MV-4-11 (cell line): Measurements from ENCODE around the gene PDZRN4.
A peak's percentile ranks its signal among the peaks of the same experiment; 100 is the strongest.
"Not testable (repeated sequence)": the region's sequence is repeated elsewhere in the genome, so short reads cannot be mapped to it uniquely, and the experiment has no call there.

Experiments
- DNase-seq: peaks from one replicate; lab custom pipeline; 2025; lab: John Stamatoyannopoulos, UW

Gene PDZRN4

DNA sequence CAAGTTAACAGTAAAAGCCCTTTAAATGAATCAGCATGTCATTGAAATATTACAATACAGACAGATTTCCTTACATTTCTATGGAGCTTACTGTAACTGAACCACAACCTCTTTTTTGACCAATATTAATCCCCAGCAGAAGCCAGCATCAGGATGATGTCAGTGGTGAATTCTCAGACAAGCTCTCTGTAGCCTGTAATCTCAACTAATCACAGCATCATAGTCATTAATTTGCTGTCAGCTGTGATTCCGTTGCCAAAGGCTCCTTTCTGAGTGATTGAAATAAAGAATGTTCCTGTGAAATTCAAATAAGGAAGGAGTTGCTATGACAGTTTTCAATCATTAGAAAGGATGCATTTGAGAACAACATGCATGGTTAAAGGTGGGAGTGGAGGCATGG is 323.1 kb downstream of the PDZRN4 start:
- no peak for DNase-seq

DNA sequence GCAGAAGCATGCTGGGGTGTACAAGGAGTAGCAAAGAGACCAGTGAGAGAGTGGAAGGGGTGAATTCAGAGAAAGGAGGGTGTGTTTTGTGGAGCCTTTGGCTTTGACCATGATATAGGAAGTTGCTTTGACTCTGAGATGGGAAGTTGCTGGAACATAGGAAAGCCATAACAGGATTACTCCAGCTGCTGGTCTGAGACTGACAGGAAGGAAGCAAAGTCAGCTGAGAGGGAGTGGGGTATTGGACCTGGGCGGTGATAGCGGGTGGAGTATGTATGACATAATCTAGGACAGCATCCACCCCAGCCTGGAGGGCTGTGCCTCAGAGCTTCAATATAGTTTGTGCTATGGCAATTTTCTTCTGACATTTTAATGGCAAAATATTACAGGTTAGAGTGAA is 324.4 kb downstream of the PDZRN4 start:
- no peak for DNase-seq

DNA sequence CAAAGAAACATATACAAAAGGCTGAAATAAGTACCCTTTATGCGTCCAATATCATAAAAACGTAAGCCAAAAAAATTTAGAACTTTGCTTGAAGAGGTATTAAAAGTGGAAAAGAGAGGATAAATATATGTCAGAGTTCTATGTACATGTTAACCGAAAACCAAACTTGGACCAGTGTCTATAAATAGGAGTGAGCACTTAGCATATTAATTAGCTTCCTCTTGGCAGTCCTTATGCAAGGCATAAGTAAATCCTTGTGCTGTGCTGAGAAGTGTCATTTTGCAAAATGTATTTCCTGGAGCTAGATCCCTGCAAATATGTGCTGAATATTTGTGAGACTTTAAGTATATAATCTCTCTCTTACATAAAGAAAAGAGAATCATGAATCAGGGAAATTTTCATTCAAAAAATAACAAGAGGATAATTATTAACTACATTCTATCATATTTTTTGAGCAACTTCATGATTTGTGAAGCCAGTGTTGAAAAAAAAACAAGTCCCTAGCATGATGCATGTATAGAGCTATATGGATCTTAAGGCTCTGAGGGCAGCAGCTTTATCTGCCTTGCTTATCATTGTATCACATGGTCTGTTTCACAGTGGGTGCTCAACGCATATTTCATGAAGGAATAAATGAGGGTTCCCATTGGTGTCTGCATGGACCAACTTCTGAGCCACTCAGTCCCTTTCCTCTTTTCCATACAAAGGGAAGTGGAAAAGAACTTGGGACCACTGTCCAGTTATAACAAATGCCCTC is 326.1 kb downstream of the PDZRN4 start:
- peak; percentile 18 for DNase-seq

DNA sequence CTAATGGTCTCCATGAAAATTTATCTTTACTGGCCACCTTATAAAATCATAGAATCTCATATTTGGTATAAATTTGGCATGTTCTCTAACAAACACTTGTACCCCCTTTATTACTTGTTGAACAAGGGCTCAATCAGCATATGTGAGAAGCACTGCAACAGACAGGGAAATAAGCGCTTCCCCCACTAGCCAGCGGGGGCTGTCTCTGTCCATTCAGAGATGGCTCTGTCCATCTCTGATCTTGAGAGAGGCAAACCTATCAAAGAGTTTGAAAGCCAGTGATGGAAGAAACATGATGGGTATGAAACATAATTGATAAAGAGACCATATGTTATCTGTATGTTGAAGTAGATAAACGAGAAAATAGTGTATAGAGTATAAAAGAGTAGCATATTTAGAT is 326.8 kb downstream of the PDZRN4 start:
- no peak for DNase-seq

DNA sequence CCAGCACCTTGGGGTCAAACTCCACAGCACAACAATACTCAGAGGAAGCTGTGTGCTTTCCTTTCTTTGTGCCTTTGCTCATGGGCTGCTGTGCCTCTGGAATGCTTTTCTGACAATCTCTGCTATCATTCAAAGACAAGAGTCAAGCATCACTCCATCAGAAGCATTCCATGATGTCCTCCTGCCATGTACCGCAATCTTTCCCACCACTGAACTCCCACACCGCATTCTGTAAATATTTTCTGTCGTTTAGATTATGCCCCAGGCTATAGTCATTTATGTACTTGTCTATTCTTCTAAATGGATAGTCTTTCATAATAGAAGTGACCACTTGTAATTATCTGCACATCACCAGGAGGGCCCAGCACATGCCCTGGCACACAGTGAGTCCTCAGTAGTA is 327.8 kb downstream of the PDZRN4 start:
- no peak for DNase-seq

DNA sequence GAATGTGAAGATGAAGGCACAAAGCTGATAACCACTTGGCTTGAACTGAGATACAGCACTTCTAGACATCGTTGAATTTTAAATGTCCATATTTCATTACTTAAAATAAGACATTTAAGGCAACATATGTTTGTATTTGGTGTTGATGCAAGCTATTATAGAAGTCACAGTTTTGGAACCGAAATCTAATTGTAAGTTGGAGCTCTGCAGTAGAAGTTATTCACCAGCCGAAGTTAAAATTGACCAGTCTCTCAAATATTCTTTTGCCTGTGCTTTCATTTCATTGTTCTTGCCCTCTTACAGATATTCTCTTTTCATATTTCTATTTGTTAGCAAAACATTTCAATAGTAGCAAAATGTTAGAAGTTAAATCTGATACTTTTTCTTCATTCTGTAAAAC is 332.7 kb downstream of the PDZRN4 start:
- no peak for DNase-seq

DNA sequence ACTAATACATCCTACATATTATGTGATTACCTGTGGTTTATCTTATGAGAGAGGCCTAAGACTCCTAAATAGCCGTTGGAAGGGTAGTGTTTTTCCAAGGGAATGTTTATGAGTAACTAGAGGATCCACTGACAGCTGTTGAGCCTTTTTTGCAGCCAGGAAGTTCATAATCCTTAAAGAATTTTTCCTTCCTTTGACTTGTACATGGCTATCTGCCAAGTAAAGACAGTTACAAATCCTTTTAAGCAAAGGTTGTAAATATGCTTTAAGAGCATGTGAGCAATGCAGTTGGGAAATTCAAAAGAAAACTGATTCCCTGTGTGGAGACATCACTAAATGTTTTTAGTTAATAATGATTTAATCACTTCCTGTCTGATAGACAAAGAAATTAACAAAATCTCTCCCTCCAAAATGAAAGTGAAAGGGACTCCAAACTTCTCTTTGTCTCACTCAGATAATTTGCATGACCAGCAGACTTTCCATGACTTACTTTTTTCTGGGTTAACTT is 333.8 kb downstream of the PDZRN4 start:
- no peak for DNase-seq

DNA sequence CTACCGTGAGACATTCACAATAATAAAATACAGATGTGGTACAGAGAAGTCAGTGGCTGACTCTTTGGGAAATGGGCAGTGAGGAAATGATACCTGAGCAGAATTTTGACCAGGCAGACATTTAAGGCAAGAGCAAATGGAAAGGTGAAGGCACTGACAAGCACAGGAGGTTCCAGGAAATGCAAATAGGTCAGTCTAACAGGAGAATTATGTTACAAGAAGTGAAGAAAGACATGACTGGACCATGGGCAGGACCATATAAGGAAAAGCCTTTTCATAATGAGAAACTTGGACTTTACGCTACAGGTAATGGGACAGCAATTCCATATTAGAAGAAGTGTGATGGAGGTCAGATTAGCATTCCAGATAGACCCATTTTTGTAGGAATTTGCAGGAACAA is 338.9 kb downstream of the PDZRN4 start:
- no peak for DNase-seq

DNA sequence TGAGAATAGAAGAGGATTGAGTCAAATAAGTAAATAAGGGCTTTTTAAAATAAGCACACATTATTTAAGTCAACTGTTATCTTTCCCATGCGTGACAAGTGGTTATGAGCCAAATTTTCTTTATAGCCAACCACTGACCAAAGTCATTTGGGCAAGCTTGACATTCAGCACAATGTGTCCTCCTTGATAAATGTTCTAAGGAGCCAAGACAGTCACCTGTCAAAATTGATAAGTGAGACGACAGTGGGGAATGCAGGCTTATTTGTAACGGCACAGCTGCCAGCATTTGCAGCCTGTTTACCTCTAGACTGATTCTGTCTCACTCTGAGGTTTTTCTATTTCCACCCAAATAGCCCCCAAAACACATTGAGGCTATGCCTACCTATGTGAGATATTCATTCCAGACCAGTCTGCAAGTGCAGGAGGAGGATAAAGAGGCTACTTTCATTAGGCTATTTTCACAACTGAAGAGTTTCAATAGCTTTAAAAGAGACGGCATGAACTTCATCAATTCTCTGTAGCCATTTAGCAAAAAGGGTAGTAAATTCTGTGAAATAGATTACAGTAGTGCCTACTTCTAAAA is 339.5 kb downstream of the PDZRN4 start:
- no peak for DNase-seq

DNA sequence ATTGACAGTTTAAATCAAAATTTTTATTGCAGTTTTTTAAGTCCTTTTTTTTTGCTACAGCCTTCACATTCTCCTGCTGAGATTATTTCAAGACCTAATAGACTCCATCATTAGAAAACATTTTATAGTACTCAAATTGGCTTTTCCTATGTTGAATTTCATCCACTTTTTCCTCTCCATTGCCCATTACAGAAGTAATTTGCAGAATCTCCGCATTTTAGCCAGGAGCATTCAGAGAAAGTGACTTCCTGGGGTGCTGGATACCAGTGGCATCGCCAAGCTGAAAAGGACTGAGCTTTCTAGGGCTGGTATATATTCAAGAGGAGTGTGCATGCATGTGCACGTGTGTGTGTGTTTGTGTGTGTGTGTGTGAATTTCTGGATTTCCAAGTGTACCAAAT is 340.8 kb downstream of the PDZRN4 start:
- no peak for DNase-seq

DNA sequence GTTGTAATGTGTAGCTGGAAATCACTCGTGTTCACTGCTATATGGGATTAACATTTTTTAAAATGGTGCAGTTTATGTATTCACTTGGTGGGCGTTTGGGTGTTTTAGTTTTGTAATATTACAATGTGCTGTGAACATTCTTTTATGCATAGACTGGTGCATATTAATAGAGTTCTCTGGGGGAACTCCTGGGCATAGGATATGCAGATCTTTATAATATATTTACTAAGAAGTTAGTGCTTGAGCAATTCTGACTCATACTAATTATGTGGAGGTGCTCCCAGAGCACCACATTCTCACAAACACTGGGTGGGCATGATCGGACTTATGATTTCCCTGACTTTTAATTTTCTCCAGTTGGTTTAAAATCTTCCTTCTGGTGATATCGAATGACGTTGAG is 342.3 kb downstream of the PDZRN4 start:
- no peak for DNase-seq

DNA sequence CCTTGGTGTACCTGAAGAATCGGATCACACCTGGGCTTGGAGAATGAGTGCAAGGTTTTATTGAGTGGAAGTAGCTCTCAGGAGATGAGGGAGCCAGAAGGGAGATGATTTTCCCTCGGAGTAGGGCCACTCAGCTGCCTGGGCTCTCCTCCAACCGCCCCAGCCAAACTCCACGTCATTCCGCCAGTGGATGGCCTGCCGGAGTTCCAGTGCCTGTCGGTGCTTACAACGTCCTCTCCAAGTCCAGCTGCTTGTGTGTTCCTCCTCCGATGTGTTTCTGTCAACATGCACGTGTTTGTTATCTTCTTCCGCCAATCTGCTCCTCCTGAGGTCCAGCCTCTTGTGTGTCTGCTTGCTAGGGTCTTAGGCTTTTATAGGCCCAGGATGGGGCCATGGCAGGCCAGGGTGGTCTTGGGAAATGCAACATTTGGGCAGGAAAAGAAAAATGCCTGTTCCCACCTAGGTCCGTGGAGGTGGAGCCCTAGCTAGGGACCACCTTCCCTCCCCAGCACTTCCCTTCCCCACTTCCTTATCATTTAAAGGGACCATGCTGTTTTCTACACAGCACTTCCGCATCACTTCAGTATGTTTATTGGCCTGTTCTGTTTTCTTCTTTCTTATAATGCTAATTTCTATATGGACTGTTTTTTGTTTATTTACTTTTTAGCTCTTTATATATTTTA is 343.2 kb downstream of the PDZRN4 start:
- no peak for DNase-seq

DNA sequence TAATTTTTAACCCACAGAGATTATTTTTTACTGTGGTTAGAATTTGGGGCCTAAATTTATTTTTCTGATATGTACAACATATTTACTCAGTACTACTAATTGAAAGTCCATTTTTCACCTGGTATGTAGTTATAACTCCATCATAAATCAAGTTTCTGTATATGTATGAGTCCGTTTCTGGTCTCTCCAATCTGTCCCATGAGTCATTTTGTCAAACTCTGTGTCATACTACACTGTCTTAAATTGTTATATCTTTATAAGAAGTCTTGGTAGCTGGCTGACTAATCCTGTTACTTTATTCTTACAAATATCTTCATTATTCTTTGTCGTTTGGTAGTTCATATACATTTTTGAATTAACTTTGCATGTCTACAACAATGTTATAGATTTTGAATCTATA is 344.0 kb downstream of the PDZRN4 start:
- DNase-seq = no peak

DNA sequence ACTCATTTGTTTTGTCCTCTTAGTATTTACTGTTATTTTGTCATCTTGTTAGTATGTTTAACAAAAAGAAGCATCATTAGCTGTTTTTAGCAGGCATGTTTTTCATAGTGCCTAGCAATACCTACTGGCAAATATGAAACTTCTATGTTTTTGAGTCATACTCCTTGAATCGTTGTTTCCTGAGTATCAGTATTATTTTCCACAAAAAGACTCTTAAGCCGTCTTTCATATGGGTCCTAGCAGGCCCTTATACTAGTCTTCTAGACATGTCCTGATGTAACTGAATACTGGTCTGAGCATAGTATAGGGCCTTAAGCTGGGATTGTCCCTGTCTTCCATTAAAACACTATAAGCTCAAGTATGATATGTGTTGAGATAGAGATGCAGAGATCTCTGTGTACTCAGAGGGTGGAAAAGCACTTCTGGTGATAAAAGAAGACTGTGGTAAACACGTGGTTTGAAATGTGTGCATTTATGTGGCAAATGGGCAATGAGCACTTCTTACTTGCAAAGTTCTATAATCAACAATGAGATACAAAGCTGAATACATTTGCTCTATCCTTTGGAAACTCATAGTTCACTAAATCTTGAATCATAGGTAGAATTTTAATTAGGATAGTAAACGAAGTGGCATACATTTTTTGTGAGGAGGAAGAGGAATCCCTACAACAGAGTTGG is 348.8 kb downstream of the PDZRN4 start:
- DNase-seq = no peak

DNA sequence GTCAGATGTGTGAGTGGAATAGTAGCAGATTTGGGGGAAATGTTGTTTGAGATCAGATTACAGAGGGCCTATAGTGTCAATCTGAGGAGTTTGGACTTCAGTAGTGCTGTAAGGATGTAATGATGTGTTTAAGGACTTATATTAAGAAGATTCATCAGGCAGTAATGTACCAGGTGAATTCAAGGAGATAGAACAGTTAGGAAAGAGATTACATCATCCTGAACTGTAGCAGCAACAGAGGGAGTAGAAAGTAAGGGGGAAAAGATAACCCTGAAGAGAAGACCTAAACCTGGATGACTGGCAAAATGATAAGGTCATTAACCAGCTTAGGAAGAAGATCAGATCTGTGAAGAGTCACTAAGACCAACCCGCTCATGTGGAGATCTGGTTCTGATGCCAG is 349.4 kb downstream of the PDZRN4 start:
- no peak for DNase-seq

DNA sequence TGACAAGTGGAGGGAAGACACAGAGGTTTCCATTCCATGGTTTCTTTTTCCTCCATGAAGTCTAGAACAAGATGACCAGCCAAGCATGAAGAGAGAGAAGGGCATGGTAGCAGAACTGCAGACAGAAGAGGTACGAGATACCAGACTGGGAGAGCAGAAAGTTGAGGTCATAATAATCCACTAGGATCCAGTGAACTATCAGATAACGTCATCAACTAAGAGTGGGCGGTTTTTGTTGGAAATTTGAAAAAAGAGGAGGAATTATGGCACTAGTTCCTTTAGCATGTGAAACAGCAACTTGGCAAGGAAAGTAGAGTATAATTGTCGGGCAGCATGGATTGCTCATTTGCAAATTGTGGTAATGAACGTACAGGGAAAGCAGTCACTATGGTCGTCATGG is 357.6 kb downstream of the PDZRN4 start:
- DNase-seq = no peak

DNA sequence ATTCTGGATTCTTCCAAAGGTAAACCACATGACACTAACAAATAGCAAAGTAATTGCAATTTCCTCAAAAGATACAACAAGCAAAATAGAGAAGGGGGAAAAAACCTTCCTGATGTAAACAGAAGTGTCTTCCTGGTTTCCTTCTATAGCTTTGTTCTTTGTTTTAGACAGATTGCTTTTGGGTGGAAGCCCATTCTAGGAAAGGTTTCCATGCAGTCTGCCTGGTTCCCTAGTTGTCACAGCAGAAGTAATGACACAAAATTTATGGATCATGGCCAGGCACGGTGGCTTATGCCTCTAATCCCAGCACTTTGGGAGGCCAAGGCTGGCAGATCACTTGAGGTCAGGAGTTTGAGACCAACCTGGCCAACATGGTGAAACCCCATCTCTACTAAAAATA is 359.0 kb downstream of the PDZRN4 start:
- not testable (repeated sequence) for DNase-seq

DNA sequence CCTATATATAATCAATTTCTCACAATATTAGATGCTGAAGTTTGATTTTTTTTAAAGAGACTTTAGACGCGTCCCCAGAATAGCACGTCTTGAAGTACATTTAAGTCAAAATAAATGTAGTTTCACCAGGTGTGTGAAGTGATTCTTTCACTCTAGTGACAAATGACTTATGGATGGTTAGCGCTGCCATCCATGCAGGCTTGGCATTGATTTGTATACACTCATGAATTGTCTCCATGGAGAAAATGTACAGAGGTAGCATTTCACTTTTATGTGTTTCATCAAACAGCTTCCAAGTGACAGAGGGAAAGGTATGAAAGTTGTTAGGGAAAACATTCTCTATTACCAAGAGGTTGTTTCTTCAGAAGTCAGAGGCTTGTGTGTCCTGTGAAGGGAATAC is 360.8 kb downstream of the PDZRN4 start:
- DNase-seq = no peak

DNA sequence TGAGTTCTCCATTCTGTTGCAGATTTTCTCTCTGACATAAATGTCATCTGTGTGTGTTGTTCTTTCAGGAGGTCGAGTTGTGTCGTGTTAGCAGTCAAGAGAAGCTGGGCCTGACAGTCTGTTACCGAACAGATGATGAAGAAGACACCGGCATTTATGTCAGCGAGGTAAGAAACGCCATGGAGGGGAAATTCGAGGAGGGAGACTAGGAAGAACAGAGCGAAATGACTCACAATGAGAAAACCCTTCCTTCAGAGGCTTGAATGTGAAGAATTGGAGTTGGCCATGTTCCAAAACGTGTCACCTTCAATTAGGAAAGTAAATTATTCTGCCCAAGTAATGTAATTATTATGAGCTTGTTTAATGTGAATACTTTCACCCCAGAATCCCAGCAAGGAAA is 364.5 kb downstream of the PDZRN4 start:
- no peak for DNase-seq

DNA sequence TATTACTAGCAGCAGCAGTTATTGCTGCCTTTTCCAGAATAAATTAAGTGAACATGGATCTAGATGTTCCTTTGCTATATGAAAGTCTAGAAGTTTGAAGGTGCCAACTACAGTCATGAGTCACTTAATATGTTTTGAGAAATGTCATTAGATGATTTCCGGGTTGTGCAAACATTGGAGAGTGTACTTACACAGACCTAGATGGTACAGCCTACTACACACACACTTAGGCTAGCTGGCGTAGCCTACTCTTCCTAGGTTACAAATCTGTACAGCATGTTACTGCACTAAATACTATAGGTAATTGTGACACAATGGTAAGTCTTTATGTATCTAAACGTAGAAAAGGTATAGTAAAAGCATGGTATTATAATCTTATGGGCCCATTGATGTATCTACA is 368.1 kb downstream of the PDZRN4 start:
- DNase-seq = no peak

DNA sequence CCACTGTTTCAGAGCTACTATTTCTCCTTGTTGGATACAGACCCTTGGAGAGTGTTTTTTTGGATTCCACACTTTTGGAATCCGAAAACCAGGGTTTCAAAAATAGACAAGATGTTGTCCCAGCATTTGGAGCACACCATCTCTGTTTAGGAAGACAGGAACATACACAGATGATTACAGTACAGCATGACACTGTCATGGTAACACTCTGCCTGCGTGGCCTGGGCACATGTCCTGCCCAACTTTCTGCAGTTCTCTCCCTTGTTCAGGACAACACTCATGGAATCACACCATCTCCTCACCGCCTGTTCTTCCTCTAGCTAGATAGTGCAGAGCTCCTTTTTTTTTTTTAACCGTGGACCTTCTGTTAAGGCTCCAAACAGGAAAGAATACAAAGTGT is 369.2 kb downstream of the PDZRN4 start:
- no peak for DNase-seq

DNA sequence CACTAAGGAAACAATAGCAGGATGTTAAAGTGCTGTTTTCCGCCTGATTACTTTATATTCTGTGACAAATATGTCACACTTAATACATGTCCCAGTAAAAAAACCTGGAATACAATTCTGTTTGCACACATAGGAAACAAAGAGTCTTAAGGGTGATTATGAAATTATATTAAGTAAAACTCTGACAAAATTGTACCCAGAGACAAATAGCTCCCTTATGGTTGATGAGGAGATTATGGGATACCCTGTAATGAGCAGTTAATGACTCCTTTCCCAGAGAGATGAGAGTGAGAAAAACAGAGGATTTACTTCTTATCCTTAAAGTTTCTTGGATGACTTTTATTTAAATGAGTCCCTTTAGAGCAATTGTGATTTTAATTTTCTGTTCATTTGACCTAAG is 370.6 kb downstream of the PDZRN4 start:
- DNase-seq = no peak

DNA sequence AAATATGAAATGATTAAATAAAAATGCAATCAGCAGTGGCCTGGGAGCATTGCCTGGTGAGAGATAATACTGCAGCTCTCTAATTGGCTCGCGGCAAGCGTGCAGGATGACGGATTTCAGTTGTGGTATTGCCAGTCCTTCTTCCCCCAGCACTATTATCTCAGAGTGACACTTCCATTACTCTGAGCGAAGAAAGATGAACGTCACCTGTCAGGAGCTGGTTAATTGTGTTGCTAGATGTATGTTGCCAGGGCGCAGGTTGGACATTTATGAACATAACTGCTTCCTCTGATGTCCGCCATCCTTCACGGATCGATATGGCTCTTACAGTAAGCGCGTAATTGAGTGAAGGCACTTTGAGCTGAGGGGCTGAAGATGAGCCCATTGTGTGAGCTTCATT is 374.9 kb downstream of the PDZRN4 start:
- DNase-seq = no peak
